HG03565 (cell line): ENCODE results near the gene FAM81B.
"Not testable (repeated sequence)": the region's sequence is repeated elsewhere in the genome, so short reads cannot be mapped to it uniquely, and the experiment has no call there.

ENCODE experiments used
- ATAC-seq: cut with Tn5 transposase; IDR thresholded peaks from one replicate; pipeline ENCODE4 v1.9.1; 2021; ENCODE audit warnings: mild to moderate bottlenecking, moderate library complexity; ENCODE audit not compliant: unreplicated experiment

Gene FAM81B, protein sequence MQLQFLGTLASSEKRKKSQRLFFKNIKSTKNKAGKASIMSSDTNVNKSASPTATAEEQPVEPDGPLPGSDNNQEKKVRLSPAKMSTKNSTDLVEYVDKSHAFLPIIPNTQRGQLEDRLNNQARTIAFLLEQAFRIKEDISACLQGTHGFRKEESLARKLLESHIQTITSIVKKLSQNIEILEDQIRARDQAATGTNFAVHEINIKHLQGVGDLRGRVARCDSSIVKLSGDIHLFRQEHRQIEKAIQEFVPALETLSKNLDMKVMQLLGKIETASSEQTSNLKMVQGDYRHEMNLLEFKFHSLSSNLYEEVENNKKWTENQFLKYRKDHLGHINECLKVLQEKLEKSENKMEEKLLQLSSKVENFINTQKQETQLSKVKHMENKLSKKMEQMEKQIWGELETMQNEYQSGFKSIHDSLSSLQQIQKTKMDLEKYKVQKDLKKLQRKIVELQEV

DNA sequence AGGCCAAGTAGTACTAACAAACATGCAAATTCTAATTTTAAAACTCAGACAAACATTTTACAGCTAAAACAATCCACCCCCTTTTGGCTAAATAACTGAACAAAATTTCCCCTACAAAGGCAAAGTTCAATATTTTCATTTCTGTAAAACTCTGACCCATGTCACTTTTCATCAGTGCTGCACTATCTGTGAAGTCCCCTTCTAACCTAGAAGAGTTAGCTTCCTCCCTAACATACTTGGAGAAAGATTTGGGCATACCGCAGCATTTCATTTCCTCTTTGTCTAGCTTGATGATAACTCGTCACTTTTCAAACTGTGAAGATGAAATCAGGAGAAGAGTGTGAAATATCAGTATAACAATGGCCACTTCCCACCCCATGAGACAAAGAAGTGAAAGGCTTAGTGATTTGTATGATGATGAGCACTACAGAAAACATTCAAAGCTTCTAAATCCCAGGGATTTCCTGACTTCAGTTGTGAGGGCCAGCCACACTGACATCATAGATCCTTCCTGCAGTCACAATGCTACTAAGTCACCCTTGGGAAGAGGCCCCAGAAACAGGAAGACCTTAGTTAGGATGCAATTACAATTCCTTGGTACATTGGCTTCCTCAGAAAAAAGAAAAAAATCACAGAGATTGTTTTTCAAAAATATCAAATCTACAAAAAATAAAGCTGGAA is at the start of gene FAM81B:
FAM81B (plus strand) TSS at position 555 of the 681 bp plus-strand sequence; CDS start at position 579, 24 bp downstream.
- ATAC-seq: no peak

DNA sequence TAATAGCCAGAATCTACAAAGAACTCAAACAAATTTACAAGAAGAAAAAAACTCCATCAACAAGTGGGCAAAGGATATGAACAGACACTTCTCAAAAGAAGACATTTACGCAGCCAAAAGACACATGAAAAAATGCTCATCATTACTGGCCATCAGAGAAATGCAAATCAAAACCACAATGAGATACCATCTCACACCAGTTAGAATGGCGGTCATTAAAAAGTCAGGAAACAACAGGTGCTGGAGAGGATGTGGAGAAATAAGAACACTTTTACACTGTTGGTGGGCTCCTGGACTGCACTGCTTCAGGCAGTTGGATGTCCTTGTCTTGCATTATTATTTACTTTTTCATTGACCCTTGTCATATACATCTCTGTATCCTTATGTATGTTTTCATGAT is 49.7 kb upstream of the FAM81B start:
- ATAC-seq: not testable (repeated sequence)

DNA sequence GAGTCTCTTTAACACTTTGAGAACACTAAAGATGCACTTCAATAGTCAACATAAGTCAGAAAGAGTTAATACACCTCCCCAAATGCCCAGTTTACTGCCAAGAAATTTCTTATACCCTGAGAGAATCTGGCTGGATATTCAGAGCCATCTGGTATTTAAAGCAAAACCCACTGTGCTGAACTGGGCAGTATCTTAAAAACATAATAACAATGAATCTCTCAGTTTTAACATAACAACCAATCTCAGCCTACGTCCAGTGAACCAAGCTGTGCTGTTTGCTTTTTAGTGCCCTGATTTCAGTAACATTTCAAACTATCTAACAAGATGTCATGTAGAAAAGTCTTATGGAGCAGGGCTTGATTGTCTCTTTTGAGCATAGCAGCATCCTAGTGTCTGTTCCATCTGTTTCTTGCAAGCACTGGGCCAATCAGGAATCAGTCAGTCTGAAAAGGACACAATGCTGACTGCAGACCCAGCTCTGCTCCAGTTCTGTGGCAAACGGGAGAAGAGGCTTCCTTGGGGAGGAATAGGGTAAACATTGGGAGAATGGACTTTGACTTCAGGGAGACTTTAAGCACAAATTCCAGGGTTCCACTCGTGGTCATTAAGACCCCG is 43.6 kb upstream of the FAM81B start:
- ATAC-seq: no peak

DNA sequence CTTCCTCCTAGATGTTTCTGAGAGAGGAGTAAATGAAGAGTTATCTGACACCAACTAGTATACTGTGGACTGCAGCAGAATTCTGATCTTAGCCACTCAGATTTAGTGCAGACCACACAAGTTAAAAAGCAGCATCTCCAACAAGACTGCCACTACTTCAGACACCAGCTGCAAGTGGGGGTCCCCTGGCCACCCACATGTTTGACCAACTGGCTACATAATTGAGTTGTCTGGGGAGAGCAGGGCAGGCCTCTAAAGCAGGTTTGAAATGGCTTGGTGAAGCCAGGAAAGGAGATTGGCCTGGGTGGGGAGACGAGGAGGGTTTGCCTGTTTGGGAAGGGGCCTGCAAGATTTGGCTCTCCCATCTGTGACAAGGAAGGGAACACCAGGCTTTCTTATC is 40.5 kb upstream of the FAM81B start:
- no peak for ATAC-seq

DNA sequence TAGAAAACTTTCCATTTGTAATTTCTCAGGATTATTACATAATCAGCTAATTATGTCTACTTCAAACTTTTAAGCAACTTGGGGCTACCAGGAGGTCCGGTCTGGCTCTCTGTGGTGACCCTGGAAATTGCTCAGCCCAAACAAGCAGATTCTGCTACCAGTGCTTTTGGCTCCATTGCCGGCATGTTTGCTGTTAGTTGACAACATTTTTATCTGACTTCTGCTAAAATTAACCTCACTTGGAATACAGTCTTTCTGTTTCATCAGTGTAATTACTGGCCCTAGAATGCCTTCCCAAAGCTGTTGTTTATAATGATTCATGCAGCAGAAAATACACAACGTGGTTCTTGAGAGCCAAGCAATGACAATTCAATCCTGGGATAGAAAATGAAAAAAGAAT is 38.5 kb upstream of the FAM81B start:
- no peak for ATAC-seq

DNA sequence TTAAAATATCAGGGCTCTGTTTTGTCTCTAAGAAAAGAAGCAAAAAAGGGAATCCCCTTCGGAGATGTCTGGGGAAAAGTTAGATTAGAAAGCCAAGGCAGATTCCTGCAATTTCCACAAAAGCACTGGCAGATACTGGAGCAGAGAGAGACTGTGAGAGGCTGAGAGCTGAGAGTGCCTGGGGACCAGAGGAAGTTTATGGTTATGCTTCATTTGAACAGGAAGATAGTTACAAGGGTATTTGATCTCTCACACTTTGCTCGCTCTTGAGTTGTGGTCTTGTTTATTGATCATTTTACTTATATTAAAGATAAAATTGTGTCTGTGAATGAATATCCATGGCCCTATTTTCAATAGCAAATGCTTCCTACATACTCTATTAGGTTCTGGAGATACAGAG is 32.8 kb upstream of the FAM81B start:
- no peak for ATAC-seq

DNA sequence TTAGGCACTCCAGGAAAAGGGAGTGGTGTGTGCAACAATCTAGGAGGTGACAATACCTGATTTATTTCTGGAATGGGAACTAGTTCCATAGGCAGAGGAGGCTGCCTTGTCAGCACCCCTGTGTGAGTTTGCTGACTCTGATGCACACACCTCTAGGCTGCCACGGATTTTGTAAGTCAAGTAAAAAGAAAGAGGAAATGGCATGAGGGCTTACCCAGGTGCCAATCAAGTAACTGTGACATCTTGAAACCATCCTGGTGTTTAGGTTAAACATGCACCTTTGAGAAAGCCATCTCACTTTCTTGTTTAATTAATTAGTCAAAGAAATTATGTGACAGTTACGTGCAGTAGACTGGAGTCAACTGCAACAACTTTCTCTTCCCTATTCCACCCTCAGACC is 32.3 kb upstream of the FAM81B start:
- ATAC-seq: no peak

DNA sequence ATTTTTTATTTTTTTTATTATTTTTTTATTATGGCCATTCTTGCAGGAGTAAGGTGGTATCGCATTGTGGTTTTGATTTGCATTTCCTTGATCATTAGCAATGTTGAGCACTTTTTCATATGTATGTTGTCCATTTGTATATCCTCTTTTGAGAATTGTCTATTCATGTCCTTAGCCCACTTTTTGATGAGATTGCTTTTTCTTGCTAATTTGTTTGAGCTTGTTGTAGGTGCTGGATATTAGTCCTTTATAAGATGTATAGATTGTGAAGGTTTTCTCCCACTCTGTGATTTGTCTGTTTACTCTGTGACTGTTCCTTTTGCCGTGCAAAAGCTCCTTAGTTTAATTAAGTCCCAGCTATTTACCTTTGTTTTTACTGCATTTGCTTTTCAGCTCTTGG is 30.5 kb upstream of the FAM81B start:
- ATAC-seq: not testable (repeated sequence)

DNA sequence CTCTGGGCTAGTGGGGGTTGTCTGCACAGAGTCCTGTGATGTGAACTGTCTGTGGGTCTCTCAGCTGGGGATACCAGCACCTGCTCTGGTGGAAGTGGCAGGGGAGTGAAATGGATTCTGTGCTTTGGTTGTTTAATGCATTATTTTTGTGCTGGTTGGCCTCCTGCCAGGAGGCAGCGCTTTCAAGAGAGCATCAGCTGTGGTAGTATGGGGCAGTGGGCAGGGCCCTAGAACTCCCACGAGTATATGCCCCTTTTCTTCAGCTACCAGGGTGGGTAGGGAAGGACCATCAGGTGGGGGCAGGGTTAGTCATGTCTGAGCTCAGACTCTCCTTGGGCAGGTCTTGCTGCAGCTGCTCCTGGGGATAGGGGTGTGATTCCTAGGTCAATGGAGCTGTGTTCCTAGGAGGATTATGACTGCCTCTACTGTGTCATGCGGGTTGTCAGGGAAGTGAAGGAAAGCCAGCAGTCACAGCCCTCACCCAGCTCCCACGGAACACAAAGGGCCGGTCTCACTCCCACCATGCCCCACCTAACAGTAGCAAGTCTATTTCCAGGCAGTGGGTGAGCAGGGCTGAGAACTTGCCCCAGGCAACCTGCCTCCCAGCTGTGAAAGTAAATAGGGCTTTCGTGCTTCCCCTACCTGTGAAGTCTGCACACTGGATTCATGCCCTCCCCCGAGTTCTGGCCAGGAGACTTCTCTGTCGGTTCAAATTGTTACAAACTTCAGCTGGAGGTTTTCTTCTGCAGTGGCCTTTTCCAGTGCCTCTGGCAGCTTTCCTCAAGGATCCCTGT is 25.7 kb upstream of the FAM81B start:
- no peak for ATAC-seq

DNA sequence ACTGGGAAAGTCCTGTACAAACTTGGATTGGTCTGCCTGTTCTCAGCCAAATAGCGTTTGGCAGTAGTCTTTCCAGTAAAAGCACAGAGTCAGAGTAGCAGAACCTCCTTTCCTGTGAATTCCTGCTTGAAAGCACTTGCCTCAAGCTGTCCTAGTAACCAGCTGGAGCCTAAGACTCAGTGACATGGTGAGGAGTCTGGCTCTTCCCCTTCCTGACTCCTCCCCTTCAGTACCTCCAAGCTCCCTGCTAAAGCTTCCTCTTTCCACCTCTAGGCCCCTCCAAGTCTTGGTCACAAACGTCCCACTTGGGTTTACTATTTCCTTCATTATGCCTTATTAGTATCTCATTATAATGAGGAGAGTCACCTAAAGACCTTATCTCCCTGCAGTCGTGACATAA is 21.4 kb upstream of the FAM81B start:
- ATAC-seq: no peak

DNA sequence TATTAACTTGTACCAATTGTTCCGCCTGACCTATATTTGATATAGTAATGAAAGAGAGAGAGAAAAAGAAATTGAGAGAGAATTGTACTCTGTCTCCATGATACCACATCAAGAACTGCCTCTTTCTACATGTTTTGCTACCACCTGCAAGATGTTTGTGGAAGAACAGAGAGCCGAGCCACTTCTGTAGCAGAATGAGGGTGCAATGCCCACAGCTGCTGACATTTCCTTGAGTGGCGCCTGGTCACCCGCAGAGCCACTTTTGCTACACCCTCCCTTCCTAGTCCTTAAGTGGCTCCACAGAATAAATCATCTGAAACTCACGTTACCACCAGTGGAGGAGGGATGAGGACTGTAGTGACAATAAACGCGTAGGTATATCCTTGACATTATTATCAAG is 17.1 kb upstream of the FAM81B start:
- no peak for ATAC-seq

DNA sequence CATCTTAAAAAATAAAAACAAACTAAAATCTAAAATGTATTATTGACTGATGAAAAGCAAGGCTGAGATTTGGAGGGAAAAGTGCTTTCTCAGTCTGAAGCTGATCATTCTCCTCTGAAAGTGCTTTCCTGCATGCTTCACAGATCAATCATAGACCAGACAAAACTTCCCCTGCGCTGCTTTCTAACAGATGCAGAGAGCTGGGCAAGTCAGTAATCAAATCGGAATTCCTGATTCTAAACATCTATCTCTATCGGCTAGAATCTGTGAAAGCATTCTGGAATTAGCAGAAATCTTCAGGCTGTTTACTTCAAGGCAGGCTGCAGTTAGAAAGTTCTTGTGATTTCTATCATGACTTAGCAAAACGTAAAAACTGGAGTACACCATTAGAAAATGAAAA is 15.6 kb upstream of the FAM81B start:
- ATAC-seq: no peak

DNA sequence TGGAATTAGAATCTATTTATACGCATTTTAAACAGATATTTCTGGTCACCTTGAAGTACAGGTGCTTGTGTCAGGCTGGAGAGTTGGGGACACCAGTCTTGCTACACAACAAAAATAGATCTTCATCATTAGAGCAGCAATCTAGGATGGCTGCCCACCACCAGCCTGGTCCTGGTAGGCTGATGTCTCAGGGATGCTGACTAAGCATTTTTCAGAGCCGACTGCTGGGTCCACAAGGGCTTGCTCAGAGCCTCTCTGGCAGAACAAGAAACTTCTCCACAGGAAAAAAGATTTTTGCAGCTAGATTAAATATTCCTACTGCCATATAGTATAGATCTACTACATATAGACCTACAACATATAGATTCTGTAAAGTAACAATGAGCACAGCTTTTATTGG is 12.0 kb upstream of the FAM81B start:
- no peak for ATAC-seq

DNA sequence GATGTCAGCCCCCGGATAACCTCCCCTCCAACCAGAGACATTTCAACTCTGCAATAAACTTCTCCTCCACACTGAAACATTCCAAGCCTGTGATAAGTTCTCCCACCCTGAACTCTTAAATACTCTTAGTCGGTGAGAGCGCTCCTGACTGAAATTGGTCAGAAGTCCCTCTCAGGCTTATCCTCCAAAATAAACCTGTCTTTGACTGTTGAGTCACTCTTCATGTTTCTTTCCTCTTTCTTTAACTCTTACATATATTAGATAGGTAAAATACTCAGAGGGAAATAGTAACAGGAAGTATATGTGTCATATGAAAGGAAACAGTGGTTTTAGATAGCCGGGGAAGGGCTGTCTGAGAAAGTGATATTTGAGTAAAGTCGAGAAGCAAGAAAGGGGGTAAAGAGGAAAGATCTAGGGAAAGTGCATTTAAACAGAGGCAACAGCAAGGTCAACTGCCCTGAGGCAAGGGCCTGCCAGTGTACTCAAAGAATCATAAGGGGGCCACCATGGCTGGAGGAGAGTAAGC is 11.0 kb upstream of the FAM81B start:
- no peak for ATAC-seq

DNA sequence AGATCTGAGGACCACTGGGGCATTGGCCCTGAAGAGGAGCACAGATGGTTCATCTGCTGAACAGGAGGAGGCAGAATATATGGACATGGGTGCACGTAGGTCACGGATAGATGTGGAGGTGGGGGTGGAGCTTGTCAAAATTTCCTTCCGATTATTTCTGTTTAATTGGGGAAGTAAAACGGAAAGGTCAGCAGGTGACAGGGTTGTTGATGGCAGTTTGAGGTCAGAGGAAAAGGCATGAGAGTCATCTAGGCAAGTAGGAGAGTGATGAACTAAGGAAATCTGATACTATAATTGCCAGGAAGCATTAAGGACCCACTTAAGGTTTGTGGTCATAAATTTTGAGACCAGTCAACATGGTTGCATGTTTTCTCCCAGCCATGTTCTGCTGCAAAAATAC is 8.4 kb upstream of the FAM81B start:
- no peak for ATAC-seq

DNA sequence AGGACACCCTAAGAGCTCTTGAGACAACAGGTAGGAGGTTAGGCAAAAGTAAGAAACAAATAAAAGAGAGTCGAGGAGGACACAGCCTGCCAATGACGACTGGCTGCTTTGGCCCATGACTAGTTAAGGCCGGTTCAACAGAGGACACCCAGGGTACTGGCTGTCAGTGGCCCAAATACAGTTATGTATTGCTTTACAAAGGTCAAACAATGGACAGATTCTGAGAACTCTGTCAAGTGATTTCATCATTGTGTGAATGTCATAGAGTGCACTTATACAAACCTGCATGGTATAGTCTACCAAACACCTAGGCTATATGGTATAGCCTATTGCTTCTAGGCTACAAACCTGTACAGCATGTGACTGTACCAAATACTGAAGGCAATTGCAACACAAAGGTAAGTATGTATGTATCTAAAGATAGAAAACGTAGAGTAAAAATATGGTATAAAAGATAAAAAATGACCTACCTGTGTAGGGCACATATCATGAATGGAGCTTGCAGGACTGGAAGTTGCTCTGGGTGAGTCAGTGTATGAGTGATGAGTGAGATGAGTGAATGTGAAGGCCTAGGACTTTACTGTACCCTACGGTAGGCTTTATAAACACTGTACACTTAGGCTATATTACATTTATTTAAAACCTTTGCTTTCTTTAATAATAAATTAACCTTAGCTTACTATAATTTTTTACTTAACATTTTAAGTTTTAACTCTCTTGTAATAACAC is 6.5 kb upstream of the FAM81B start:
- no peak for ATAC-seq

DNA sequence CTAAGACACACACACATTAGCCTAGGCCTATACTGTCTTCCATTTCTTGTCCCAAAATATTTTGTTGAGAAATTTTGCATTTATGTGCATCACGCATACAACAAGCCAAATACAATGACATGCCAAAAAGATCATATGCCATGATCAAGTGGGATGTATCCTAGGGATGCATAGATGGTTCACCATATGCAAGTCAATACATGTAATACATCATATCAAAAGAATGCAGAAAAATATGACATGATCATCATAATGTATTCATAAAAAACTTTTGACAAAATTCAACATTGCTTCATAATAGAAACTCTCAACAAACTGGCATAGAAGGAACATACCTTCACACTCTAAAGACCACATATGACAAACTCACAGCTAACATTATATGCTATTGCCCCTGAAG is 5.8 kb upstream of the FAM81B start:
- ATAC-seq: no peak

DNA sequence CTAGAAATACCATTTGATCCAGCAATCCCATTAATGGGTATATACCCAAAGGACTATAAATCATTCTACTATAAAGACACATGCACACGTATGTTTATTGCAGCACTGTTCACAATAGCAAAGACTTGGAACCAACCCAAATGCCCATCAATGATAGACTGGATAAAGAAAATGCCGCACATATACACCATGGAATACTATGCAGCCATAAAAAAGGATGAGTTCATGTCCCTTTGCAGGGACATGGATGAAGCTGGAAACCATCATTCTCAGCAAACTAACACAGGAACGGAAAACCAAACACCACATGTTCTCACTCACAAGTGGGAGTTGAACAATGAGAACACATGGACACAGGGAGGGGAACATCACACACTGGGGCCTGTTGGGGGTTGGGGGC is 799 bp downstream of the FAM81B start:
- ATAC-seq: not testable (repeated sequence)

DNA sequence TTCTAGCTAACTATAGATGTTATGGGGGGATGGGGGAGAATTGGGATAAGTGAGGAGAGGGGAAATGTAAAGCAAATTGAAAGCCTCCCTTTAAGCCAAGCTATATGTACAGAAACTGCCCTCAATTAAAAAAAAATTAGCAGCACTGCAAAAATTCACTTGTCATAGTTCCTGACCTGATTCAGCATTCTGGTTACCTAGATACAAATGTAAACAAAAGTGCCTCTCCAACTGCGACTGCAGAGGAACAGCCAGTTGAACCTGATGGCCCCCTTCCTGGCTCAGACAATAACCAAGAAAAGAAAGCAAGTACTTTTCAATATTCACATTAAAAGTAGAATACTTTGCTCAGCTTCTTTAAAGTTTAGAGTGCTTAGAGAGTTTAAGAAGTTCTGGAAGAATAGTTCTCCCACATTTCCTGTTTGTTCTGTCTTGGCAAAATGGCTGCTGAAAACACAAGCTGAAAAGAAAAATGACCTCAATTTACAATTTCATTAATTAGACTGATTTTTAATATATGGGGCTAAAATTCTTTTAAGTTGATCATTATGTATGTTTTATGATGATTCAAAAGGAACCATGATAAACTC is 1.5 kb downstream of the FAM81B start:
- no peak for ATAC-seq

DNA sequence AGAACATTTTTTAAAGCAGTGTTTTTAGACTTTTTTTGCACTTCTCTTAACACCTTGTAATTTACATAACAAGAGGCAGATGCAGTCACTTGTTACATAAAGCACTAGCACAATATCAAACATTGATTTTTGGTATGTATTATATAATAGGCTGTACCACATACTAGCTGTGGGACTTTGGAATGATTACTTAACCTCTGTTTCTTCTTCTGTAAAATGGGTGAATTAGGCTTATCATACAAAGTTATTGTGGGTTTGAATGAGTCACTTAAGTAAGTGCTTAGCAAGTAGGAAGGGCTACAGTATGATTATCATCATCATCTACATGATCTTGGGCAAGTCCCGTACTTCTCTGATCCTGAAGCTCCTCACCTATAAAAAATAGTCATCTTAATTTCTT is 2.1 kb downstream of the FAM81B start:
- ATAC-seq: no peak
